Measurements from ENCODE around the gene GNAQ. TPM values are rescaled to one million over a fixed set of nuclear protein-coding genes. Genes with fewer than 3 reads are reported as not detected.

Gene GNAQ
- total and polyA plus RNA-seq, 2 donors (not counting 1 experiment from before 2014, with no cell fraction given) = 0.60 to 1.4 TPM

GRCh38 chr9:77983320-77983662, 48.3 kb downstream of the GNAQ start:
- no peak overlapping the region for H3K9ac ChIP-seq (ENCODE audit: low read length)
- Mint-ChIP-seq H3K27ac (no peak overlapping the region), H3K4me3 (no peak overlapping the region), H3K27me3 (peaks cover 17% of the 10 kb centered on the region), H3K9me3 (ENCODE audit: insufficient read depth) (no peaks in the 10 kb centered on the region), H3K4me1 (peaks cover 15% of the 10 kb centered on the region)
- no peak overlapping the region for H2AFZ ChIP-seq (ENCODE audit: insufficient read depth, low read depth, low read length, poor library complexity, severe bottlenecking)
- H3K36me3 ChIP-seq (replicated peaks in 1 of 2; ENCODE audit: control extremely low read depth in 1 of 2, control insufficient read depth in 1 of 2, extremely low read depth in 1 of 2, insufficient read depth in 2 of 2, low read length in 1 of 2) = no peaks in the 10 kb centered on the region
- no peak overlapping the region for H3K4me3 ChIP-seq (ENCODE audit: control extremely low read depth in 1 of 5, extremely low read depth in 1 of 5, insufficient read depth in 1 of 5, low read depth in 2 of 5, low read length in 4 of 5)
- WGBS (ENCODE audit: insufficient coverage) = no CpG with 5 or more reads among the region's 1 CpG
- no peak overlapping the region for H3K4me2 ChIP-seq (replicated peaks; ENCODE audit: low read depth, low read length, poor library complexity, severe bottlenecking)
- intact Hi-C loops (cut with micrococcal nuclease) = no loop called here
- CTCF ChIA-PET = no interaction called here
- H3K79me2 ChIP-seq (ENCODE audit: control insufficient read depth, insufficient read depth, low read length) = no peaks in the 10 kb centered on the region
- ATAC-seq (ENCODE audit: low read depth) = no peak
- H3K27me3 ChIP-seq (replicated peaks in 1 of 4; ENCODE audit: control extremely low read depth in 1 of 4, control insufficient read depth in 3 of 4, insufficient read depth in 4 of 4, low read length in 3 of 4) = no peaks in the 10 kb centered on the region
- H3K4me1 ChIP-seq (ENCODE audit: control insufficient read depth in 2 of 2, insufficient read depth in 2 of 2, low read length in 2 of 2) = peaks cover 11 to 18% of the 10 kb centered on the region in 2 donors
- no peaks in the 10 kb centered on the region for H3K9me3 ChIP-seq (ENCODE audit: control extremely low read depth in 1 of 3, control insufficient read depth in 2 of 3, insufficient read depth in 1 of 3, low read length in 2 of 3)
- DNase-seq = no peak
- POLR2A ChIA-PET = no interaction called here
- no peak for TF ChIP-seq EZH2 (IDR thresholded peaks at IDR 0.05; ENCODE audit: borderline replicate concordance, insufficient read depth, low read depth, low read length, poor library complexity, severe bottlenecking)
- no peak for TF ChIP-seq CTCF (IDR thresholded peaks at IDR 0.05)
- H4K20me1 ChIP-seq (ENCODE audit: control insufficient read depth, insufficient read depth, low read length, poor library complexity, severe bottlenecking) = no peaks in the 10 kb centered on the region
- H3K27ac ChIP-seq (ENCODE audit: low read length in 2 of 2) = no peak overlapping the region

- ATAC-seq (ENCODE audit: low read depth) (no peak), DNase-seq (no peak)
- CTCF ChIA-PET = interaction anchor here (0.7 kb wide), 1 partner anchor 9 kb away, joined by 3 read pairs; no protein-coding TSS in a partner anchor
- no peaks in the 10 kb centered on the region for H3K9me3 Mint-ChIP-seq (ENCODE audit: insufficient read depth)
- Histone ChIP-seq H3K27me3 (replicated peaks in 1 of 4; ENCODE audit: control extremely low read depth in 1 of 4, control insufficient read depth in 3 of 4, insufficient read depth in 4 of 4, low read length in 3 of 4) (no peaks in the 10 kb centered on the region), H3K9me3 (ENCODE audit: control extremely low read depth in 1 of 3, control insufficient read depth in 2 of 3, insufficient read depth in 1 of 3, low read length in 2 of 3) (no peaks in the 10 kb centered on the region), H3K36me3 (replicated peaks in 1 of 2; ENCODE audit: control extremely low read depth in 1 of 2, control insufficient read depth in 1 of 2, extremely low read depth in 1 of 2, insufficient read depth in 2 of 2, low read length in 1 of 2) (no peaks in the 10 kb centered on the region), H3K4me2 (replicated peaks; ENCODE audit: low read depth, low read length, poor library complexity, severe bottlenecking) (no peak overlapping the region), H3K27ac (ENCODE audit: low read length in 2 of 2) (no peak overlapping the region), H3K4me1 (ENCODE audit: control insufficient read depth in 2 of 2, insufficient read depth in 2 of 2, low read length in 2 of 2) (peaks cover 16 to 23% of the 10 kb centered on the region in 2 donors), H4K20me1 (ENCODE audit: control insufficient read depth, insufficient read depth, low read length, poor library complexity, severe bottlenecking) (no peaks in the 10 kb centered on the region), H2AFZ (ENCODE audit: insufficient read depth, low read depth, low read length, poor library complexity, severe bottlenecking) (no peak overlapping the region), H3K4me3 (ENCODE audit: control extremely low read depth in 1 of 5, extremely low read depth in 1 of 5, insufficient read depth in 1 of 5, low read depth in 2 of 5, low read length in 4 of 5) (no peak overlapping the region), H3K9ac (ENCODE audit: low read length) (no peak overlapping the region), H3K79me2 (ENCODE audit: control insufficient read depth, insufficient read depth, low read length) (no peaks in the 10 kb centered on the region)
- TF ChIP-seq CTCF (IDR thresholded peaks at IDR 0.05) (no peak), EZH2 (IDR thresholded peaks at IDR 0.05; ENCODE audit: borderline replicate concordance, insufficient read depth, low read depth, low read length, poor library complexity, severe bottlenecking) (no peak)
- no CpG with 5 or more reads among the region's 7 CpGs for WGBS (ENCODE audit: insufficient coverage)
- peaks cover 14% of the 10 kb centered on the region for H3K27me3 Mint-ChIP-seq
- POLR2A ChIA-PET = no interaction called here
- peaks cover 20% of the 10 kb centered on the region for H3K4me1 Mint-ChIP-seq
- H3K27ac Mint-ChIP-seq = no peak overlapping the region
- no peak overlapping the region for H3K4me3 Mint-ChIP-seq
- intact Hi-C loops (cut with micrococcal nuclease) = no loop called here
Observed at GRCh38 chr9:77982581-77983319, 48.9 kb downstream of the GNAQ start.

Data from B cell (primary cell).